Neural progenitor cell (in vitro differentiated cells): ENCODE data around the gene CCDC3.

Experiments
- CTCF ChIP-seq: fragments of 200-600 bp; sonication (generic); IDR thresholded peaks from 2 replicates; pipeline ENCODE4 v1.5.1; 2017; ENCODE audit warnings: antibody characterized with exemption, mild to moderate bottlenecking
- EZH2 ChIP-seq: fragments of 200-600 bp; sonication (generic); IDR thresholded peaks from 2 replicates; pipeline ENCODE4 v1.6.1; 2017; ENCODE audit warnings: antibody characterized with exemption, mild to moderate bottlenecking, moderate library complexity
- EZH2phosphoT487 ChIP-seq: fragments of 200-600 bp; sonication (generic); IDR thresholded peaks from 2 replicates; pipeline ENCODE4 v1.6.1; 2017; ENCODE audit warnings: antibody characterized with exemption

- TF ChIP-seq CTCF (no peak), EZH2 (no peak), EZH2phosphoT487 (no peak)
Observed at GRCh38 chr10:12880423-12880822, 121.1 kb downstream of the CCDC3 start.
